ENCODE measurements around the gene SEC24D. TPM values are rescaled to one million over a fixed set of nuclear protein-coding genes. Genes with fewer than 3 reads are reported as not detected.

Gene SEC24D
- total RNA-seq, 6 donors from 2014 or later, result 33.5 to 86.7 (median 50.3) TPM

GRCh38 chr4:118813561-118813960, 22.4 kb downstream of the SEC24D start:
- H3K9me3 ChIP-seq, result no peaks in the 10 kb centered on the region
- ATAC-seq (ENCODE audit: low FRiP score in 2 of 2) (no peak), DNase-seq (no peak)
- peaks cover 0 to 4% (median 0%) of the 10 kb centered on the region in 4 donors for H3K4me1 ChIP-seq
- no peak overlapping the region for H3K4me3 ChIP-seq
- H3K27ac ChIP-seq, result no peak overlapping the region
- H3K27me3 ChIP-seq, result no peaks in the 10 kb centered on the region
- peaks cover 29 to 79% (median 60%) of the 10 kb centered on the region in 4 donors for H3K36me3 ChIP-seq
- 85 to 96% methylated on average over 3 of the region's 3 CpGs for WGBS, 2 donors
- TF ChIP-seq CTCF (IDR thresholded peaks at IDR 0.05) (no peak), POLR2A (IDR thresholded peaks at IDR 0.05) (no peak), POLR2AphosphoS5 (IDR thresholded peaks at IDR 0.05) (no peak), EP300 (IDR thresholded peaks at IDR 0.05) (no peak)

- Histone ChIP-seq H3K36me3 (peaks cover 35 to 91% (median 69%) of the 10 kb centered on the region in 4 donors), H3K27me3 (no peaks in the 10 kb centered on the region), H3K4me3 (no peak overlapping the region), H3K27ac (peak overlapping the region in 1 of 4 donors; percentile 3), H3K4me1 (peaks cover 0 to 4% (median 0%) of the 10 kb centered on the region in 4 donors), H3K9me3 (no peaks in the 10 kb centered on the region)
- DNase-seq, result no peak
- WGBS, 2 donors, result 76 to 88% methylated on average over 3 of the region's 3 CpGs
- no peak for TF ChIP-seq EP300 (IDR thresholded peaks at IDR 0.05)
- no peak for TF ChIP-seq CTCF (IDR thresholded peaks at IDR 0.05)
- no peak for TF ChIP-seq POLR2AphosphoS5 (IDR thresholded peaks at IDR 0.05)
- TF ChIP-seq POLR2A (IDR thresholded peaks at IDR 0.05), result no peak
- no peak for ATAC-seq (ENCODE audit: low FRiP score in 2 of 2)
These were observed 24.1 kb downstream of the SEC24D start for GRCh38 chr4:118811832-118812231.

GRCh38 chr4:118810991-118811764, 24.7 kb downstream of the SEC24D start:
- H3K27ac ChIP-seq, result peak overlapping the region in 3 of 4 donors; percentile 3 to 35 (median 27)
- no peak for DNase-seq
- ATAC-seq (ENCODE audit: low FRiP score in 2 of 2), result peak in 1 of 2 donors; percentile 89
- H3K4me1 ChIP-seq, result peaks cover 0 to 4% (median 0%) of the 10 kb centered on the region in 4 donors
- WGBS, 2 donors, result 64 to 75% methylated on average over 3 of the region's 3 CpGs
- no peaks in the 10 kb centered on the region for H3K27me3 ChIP-seq
- TF ChIP-seq POLR2AphosphoS5 (IDR thresholded peaks at IDR 0.05) (no peak), EP300 (IDR thresholded peaks at IDR 0.05) (no peak), CTCF (IDR thresholded peaks at IDR 0.05) (no peak), POLR2A (IDR thresholded peaks at IDR 0.05) (no peak)
- peaks cover 36 to 94% (median 75%) of the 10 kb centered on the region in 4 donors for H3K36me3 ChIP-seq
- no peak overlapping the region for H3K4me3 ChIP-seq
- no peaks in the 10 kb centered on the region for H3K9me3 ChIP-seq

GRCh38 chr4:118807659-118808058, 28.3 kb downstream of the SEC24D start:
- Histone ChIP-seq H3K27me3 (no peaks in the 10 kb centered on the region), H3K27ac (no peak overlapping the region), H3K4me3 (no peak overlapping the region), H3K4me1 (peaks cover 0 to 4% (median 0%) of the 10 kb centered on the region in 4 donors), H3K9me3 (no peaks in the 10 kb centered on the region), H3K36me3 (peaks cover 20 to 91% (median 64%) of the 10 kb centered on the region in 4 donors)
- TF ChIP-seq POLR2A (IDR thresholded peaks at IDR 0.05), result no peak
- no peak for TF ChIP-seq POLR2AphosphoS5 (IDR thresholded peaks at IDR 0.05)
- TF ChIP-seq CTCF (IDR thresholded peaks at IDR 0.05), result no peak
- TF ChIP-seq EP300 (IDR thresholded peaks at IDR 0.05), result no peak
- WGBS, 2 donors, result 95 to 97% methylated on average over 2 of the region's 2 CpGs
- ATAC-seq (ENCODE audit: low FRiP score in 2 of 2) (no peak), DNase-seq (no peak)
